PC-9 (cell line): ENCODE data around the gene ROBO2.

Source experiments
- CTCF ChIP-seq: fragments of 200-600 bp; sonication (generic); conservative IDR thresholded peaks from 2 replicates; pipeline ENCODE4 v1.6.1; 2017; ENCODE audit warnings: mixed run types, antibody characterized with exemption, mild to moderate bottlenecking, moderate library complexity
- EZH2 ChIP-seq: fragments of 200-600 bp; sonication (generic); IDR thresholded peaks from 2 replicates; pipeline ENCODE4 v1.8.0; 2017; ENCODE audit warnings: antibody characterized with exemption, low read depth

GRCh38 chr3:77513542-77513941, 473.6 kb downstream of the ROBO2 start:
- TF ChIP-seq EZH2: no peak
- TF ChIP-seq CTCF: no peak
